Measurements from ENCODE around the gene MTCL3.

MTCL3 gene

GRCh38 chr6:127533736-127534135 lies 14.6 kb upstream of the MTCL3 start:
- no peak overlapping the region for H3K27ac ChIP-seq (ENCODE audit: low read length)
- no peak for DNase-seq (ENCODE audit: low read depth, low spot score)
- no peaks in the 10 kb centered on the region for H3K4me1 ChIP-seq (ENCODE audit: control insufficient read depth, insufficient read depth, low read length)
- in situ Hi-C loops (cut with HindIII; ENCODE audit: low pct_unique_long_range_greater_than_20kb, low sequenced_read_pairs), result no loop called here
- no TSS peak for BruUV-seq (replicated peaks)
- no peak for TF ChIP-seq REST (IDR thresholded peaks at IDR 0.05; ENCODE audit: insufficient read depth in 1 of 2, low read depth in 2 of 2, low read length in 1 of 2)
- TF ChIP-seq, protein P1, sequence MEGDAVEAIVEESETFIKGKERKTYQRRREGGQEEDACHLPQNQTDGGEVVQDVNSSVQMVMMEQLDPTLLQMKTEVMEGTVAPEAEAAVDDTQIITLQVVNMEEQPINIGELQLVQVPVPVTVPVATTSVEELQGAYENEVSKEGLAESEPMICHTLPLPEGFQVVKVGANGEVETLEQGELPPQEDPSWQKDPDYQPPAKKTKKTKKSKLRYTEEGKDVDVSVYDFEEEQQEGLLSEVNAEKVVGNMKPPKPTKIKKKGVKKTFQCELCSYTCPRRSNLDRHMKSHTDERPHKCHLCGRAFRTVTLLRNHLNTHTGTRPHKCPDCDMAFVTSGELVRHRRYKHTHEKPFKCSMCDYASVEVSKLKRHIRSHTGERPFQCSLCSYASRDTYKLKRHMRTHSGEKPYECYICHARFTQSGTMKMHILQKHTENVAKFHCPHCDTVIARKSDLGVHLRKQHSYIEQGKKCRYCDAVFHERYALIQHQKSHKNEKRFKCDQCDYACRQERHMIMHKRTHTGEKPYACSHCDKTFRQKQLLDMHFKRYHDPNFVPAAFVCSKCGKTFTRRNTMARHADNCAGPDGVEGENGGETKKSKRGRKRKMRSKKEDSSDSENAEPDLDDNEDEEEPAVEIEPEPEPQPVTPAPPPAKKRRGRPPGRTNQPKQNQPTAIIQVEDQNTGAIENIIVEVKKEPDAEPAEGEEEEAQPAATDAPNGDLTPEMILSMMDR (IDR thresholded peaks at IDR 0.05), result no peak
- no peak for TF ChIP-seq TCF7L2 (IDR thresholded peaks at IDR 0.05; ENCODE audit: low read depth, low read length)
- TF ChIP-seq POLR2AphosphoS5 (IDR thresholded peaks at IDR 0.05; ENCODE audit: low read depth, low read length), result no peak
- no peak for TF ChIP-seq SIN3A (IDR thresholded peaks at IDR 0.05; ENCODE audit: borderline replicate concordance, insufficient read depth, low read depth, low read length)
- ChIA-PET POLR2A (no interaction called here), CTCF (no interaction called here)
- intact Hi-C loops (cut with micrococcal nuclease; ENCODE audit: unreplicated experiment), result no loop called here
- no peaks in the 10 kb centered on the region for H3K9me3 ChIP-seq (ENCODE audit: control insufficient read depth, insufficient read depth, low read depth, low read length)
- no peak overlapping the region for H3K4me3 ChIP-seq (ENCODE audit: low read depth in 2 of 2, low read length in 2 of 2)
- H3K27me3 ChIP-seq (ENCODE audit: control insufficient read depth, insufficient read depth, low read length), result peaks cover 4% of the 10 kb centered on the region; the same call in 1 of the 2 replicates
- ATAC-seq, result no peak
- H3K36me3 ChIP-seq (ENCODE audit: control insufficient read depth, insufficient read depth, low read length), result no peaks in the 10 kb centered on the region

DNA sequence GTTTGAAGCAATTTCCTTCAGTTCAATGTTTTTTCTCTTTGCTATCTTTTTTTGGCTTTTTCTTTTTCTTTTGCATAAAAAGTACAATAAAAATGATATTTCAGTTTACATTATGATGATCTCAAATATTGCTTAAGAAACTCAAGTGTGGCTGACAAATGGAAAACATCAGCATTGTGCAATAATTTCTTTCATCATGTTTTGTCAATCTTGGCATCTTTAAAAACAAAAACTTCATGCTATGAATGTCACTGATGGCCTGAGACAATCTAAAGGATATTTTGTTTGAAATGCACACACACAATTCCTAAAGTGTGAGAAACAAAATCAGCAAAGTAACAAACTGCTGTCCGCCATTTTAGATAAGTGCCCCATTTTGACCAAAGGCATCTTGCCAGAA lies 13.9 kb upstream of the MTCL3 start:
- DNase-seq (ENCODE audit: low read depth, low spot score) (no peak), ATAC-seq (no peak)
- no TSS peak for BruUV-seq (replicated peaks)
- TF ChIP-seq REST (IDR thresholded peaks at IDR 0.05; ENCODE audit: insufficient read depth in 1 of 2, low read depth in 2 of 2, low read length in 1 of 2), result no peak
- TF ChIP-seq, protein P1 (IDR thresholded peaks at IDR 0.05), result no peak
- no peak for TF ChIP-seq SIN3A (IDR thresholded peaks at IDR 0.05; ENCODE audit: borderline replicate concordance, insufficient read depth, low read depth, low read length)
- no peak for TF ChIP-seq TCF7L2 (IDR thresholded peaks at IDR 0.05; ENCODE audit: low read depth, low read length)
- no peak for TF ChIP-seq POLR2AphosphoS5 (IDR thresholded peaks at IDR 0.05; ENCODE audit: low read depth, low read length)
- Histone ChIP-seq H3K9me3 (ENCODE audit: control insufficient read depth, insufficient read depth, low read depth, low read length) (no peaks in the 10 kb centered on the region), H3K27me3 (ENCODE audit: control insufficient read depth, insufficient read depth, low read length) (peaks cover 4% of the 10 kb centered on the region; the same call in 1 of the 2 replicates), H3K4me3 (ENCODE audit: low read depth in 2 of 2, low read length in 2 of 2) (no peak overlapping the region), H3K4me1 (ENCODE audit: control insufficient read depth, insufficient read depth, low read length) (no peaks in the 10 kb centered on the region), H3K27ac (ENCODE audit: low read length) (no peak overlapping the region), H3K36me3 (ENCODE audit: control insufficient read depth, insufficient read depth, low read length) (no peaks in the 10 kb centered on the region)
- ChIA-PET CTCF (no interaction called here), POLR2A (no interaction called here)
- intact Hi-C loops (cut with micrococcal nuclease; ENCODE audit: unreplicated experiment) (no loop called here), in situ Hi-C loops (cut with HindIII; ENCODE audit: low pct_unique_long_range_greater_than_20kb, low sequenced_read_pairs) (no loop called here)
